ENCODE measurements around the gene TSC22D4.

Gene TSC22D4

DNA sequence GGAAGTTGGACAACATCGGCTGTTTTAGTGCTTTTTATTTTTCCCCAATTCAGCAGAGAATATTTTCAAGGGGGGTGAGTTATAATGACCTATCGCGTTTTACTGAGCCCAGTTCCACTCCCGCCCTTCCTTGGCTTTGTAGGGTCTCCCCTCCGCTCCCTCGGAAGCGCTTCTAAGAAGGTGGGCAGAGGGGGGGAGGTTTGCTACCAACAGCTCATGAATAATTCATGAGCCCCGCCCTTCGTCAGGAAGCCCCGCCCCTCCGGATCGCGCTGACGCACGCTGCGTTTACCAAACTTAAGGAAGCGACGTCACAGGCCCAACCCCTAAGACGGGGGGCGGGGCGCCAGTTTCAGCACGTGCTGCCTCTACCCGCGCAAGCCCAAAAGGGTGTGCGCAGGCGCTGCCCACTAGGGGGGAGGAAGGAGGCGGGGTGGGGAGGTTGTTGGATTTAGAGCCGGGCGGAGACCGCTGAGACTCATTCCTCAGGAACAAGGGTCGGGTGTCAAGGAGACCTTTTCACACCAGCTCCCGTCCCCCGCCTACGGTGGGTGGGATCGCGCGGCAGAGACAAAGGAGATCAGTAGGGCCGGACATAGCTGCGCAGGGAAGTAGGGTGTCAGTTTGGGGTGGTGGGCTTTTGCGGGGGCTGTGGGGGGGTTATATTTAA, 49.9 kb downstream of the TSC22D4 start:
- peak; percentile 100 for DNase-seq
- Mint-ChIP-seq H3K4me3 (peak overlapping the region; percentile 96), H3K27me3 (peaks cover 23% of the 10 kb centered on the region), H3K36me3 (peaks cover 42% of the 10 kb centered on the region), H3K9me3 (no peaks in the 10 kb centered on the region), H3K27ac (peak overlapping the region; percentile 100), H3K4me1 (peaks cover 48% of the 10 kb centered on the region)
- CTCF ChIA-PET = interaction anchor here (1.1 to 2.0 kb wide), 4 partner anchors 21 to 53 kb away, joined by 3 to 5 read pairs (median 3); no protein-coding TSS in a partner anchor

DNA sequence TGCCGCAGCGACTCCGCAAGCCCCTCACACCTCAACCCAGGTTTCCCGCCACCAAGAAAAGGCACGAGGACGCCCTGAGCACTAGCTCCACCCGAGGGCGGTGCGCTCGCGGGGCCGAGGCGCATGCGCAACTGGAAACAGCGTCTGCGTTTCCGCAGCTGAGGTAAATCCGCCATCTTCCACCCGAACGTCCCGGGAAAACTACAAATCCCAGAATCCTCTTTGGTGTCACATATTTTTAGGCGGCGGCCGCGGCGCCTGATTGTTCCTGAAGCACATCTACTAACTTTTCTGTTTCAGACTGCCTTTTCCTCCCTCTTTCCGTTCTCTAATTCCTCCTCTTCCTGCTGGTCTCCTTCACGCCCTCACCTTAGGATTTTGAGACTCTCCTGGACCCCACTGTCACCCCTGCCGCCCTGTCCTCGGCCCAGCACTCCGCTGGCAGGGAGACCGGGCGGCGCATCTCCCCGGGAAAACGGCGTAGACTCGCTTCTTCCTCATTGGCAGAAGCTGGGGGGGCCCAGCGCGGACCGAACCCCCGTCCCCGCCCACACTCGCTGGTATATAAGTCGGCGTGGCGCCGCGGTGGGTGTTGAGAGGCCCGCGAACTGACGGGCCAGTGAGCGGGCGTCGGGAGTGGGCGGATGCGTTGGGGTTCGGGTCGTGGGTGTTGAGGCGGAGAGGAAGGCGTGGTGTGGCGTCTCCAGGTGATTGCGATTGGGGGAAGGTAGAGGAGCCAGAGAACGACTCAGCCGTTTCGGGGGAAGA, 50.6 kb downstream of the TSC22D4 start, which contains the start of gene ZCWPW1:
Gene ZCWPW1, minus strand, starts transcription at position 505 of the 768 bp plus-strand sequence. CDS start 8,054 bp downstream, outside the sequence.
- Mint-ChIP-seq H3K27me3 (peaks cover 23% of the 10 kb centered on the region), H3K4me1 (peaks cover 41% of the 10 kb centered on the region), H3K9me3 (no peaks in the 10 kb centered on the region), H3K27ac (peak within 1 kb of the TSS; percentile 100), H3K4me3 (peak within 1 kb of the TSS; percentile 96), H3K36me3 (peaks cover 35% of the 10 kb centered on the region)
- CTCF ChIA-PET = interaction anchor here (0.8 to 2.0 kb wide), 3 partner anchors 20 to 54 kb away, joined by 3 to 5 read pairs (median 3); no protein-coding TSS in a partner anchor
- peak; percentile 97 for DNase-seq

DNA sequence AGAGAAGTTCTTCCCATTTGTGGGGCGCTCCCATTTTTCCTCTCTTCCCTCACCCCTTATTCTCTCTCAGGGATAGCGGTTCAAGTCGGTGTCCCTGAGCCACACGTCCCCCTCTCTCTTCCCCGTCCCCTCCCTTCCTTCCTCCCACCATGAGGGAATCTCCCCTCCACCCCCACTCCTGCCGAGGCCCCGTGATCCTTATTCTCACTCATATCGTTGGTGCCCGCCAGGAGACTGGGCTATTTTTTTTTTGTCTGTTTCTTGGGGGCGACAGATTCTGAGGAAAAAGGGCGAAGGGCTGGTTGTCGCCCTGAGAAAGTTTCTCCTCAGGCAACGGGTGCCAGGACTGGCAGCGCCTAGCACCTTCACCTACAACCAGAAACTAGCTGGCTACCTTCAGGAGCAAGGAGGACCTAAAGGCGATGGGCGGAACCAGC, 51.2 kb downstream of the TSC22D4 start:
- CTCF ChIA-PET = interaction anchor here (0.8 to 2.0 kb wide), 2 partner anchors 21 to 55 kb away, joined by 3 to 5 read pairs; no protein-coding TSS in a partner anchor
- H3K4me1 Mint-ChIP-seq = peaks cover 35% of the 10 kb centered on the region
- DNase-seq = no peak
- H3K27me3 Mint-ChIP-seq = peaks cover 23% of the 10 kb centered on the region
- H3K27ac Mint-ChIP-seq = peak overlapping the region; percentile 100
- H3K36me3 Mint-ChIP-seq = peaks cover 29% of the 10 kb centered on the region
- H3K4me3 Mint-ChIP-seq = no peak overlapping the region
- H3K9me3 Mint-ChIP-seq = no peaks in the 10 kb centered on the region

DNA sequence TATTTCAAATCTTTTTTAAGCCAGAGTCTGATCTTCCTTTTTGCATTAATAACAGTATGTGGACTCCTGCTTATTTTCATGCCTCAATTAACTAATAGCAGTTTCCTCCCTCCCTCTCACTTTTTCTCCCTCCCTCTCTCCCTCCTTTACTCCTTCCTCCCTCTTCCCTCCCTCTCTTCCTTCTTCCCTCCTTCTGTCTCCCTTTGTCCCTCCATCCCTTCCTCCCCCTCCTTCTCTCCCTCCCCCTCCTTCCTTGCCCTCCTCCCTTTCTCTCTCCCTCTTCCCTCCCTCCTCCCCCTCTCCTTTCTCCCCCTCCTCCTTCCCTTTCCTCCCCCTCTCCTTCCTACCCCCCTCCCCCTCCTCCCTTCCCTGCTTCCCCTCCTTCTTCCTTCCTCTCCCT, 52.5 kb downstream of the TSC22D4 start:
- Mint-ChIP-seq H3K9me3 (no peaks in the 10 kb centered on the region), H3K4me3 (no peak overlapping the region), H3K36me3 (peaks cover 19% of the 10 kb centered on the region), H3K27ac (no peak overlapping the region), H3K27me3 (peaks cover 23% of the 10 kb centered on the region), H3K4me1 (peaks cover 22% of the 10 kb centered on the region)
- CTCF ChIA-PET = no interaction called here
- DNase-seq = no peak

DNA sequence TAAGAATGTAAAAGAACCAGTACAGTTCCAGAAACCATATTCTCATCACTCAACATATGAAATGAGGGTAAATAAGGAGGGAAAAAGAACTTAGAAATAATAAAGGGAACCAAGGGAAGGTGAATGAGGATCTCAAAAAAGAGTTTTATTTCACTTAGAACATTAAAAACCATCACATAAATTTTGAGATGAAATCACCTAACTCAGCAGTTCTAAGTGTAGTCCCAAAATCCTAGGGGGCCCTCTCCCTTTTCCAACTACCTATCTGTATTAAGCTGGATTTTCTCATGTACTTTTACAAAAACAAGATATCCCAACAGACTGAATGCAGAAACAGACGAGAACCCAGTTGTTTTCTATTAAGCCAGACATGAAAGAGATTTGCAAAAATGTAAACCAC, 53.7 kb downstream of the TSC22D4 start:
- no peak for DNase-seq
- H3K9me3 Mint-ChIP-seq = no peaks in the 10 kb centered on the region
- CTCF ChIA-PET = interaction anchor here (0.7 kb wide), 1 partner anchor 10 kb away, joined by 3 read pairs; no protein-coding TSS in a partner anchor
- H3K27me3 Mint-ChIP-seq = peaks cover 23% of the 10 kb centered on the region
- peaks cover 10% of the 10 kb centered on the region for H3K4me1 Mint-ChIP-seq
- peaks cover 12% of the 10 kb centered on the region for H3K36me3 Mint-ChIP-seq
- H3K27ac Mint-ChIP-seq = no peak overlapping the region
- no peak overlapping the region for H3K4me3 Mint-ChIP-seq

DNA sequence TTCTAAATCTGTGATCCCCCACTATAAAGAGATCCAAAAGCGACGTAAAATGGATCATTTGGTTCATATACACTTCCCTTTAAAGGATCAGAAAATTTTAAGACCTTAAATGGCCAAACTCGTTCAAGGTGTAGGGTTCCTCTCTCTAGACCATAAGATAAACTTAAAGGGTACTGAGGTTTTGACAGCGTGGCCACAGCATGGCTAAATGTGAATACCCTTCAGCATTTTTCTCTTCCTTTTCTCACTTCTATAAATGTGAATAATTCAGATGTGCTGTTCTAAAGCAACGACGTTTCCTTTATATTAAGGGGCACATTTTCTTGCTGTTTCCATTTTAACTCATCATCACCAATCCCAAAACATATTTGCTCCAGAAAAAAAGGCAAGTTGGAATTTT, 55.7 kb downstream of the TSC22D4 start:
- H3K4me3 Mint-ChIP-seq = no peak overlapping the region
- peaks cover 6% of the 10 kb centered on the region for H3K4me1 Mint-ChIP-seq
- H3K27me3 Mint-ChIP-seq = peaks cover 14% of the 10 kb centered on the region
- no peaks in the 10 kb centered on the region for H3K9me3 Mint-ChIP-seq
- no peak for DNase-seq
- peaks cover 4% of the 10 kb centered on the region for H3K36me3 Mint-ChIP-seq
- no peak overlapping the region for H3K27ac Mint-ChIP-seq
- CTCF ChIA-PET = interaction anchor here (1.6 kb wide), 1 partner anchor 16 kb away, joined by 6 read pairs; no protein-coding TSS in a partner anchor

DNA sequence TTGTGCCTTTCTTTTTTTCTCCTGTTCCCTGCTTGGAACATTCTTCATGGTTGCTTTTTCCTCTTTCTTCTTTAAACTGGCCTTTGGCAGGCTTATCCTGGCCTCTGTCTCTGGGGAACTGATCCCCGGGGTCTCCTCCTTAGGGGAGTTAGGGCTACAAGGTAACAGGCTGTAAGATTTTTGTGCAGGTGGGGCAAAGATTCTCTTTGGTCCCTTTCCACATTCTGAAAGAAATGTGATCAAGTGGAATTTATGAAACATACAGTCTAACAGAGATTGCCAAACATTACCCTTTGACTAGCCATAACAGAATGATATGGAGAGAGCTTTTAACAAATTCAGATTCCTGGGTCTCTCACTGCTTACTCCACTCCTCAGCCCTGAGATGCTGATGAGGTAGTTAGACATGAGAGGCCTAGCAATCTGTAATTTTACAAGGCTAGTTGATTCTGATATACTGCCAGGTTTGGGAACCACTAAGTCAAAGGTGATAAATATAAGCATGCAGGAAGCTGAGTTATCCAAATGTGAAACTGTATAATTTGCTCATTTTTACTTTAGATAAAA, 59.3 kb downstream of the TSC22D4 start:
- Mint-ChIP-seq H3K27ac (no peak overlapping the region), H3K4me1 (peaks cover 2% of the 10 kb centered on the region), H3K9me3 (no peaks in the 10 kb centered on the region), H3K27me3 (peaks cover 5% of the 10 kb centered on the region), H3K36me3 (no peaks in the 10 kb centered on the region), H3K4me3 (no peak overlapping the region)
- no peak for DNase-seq
- CTCF ChIA-PET = interaction anchor here (2.6 kb wide), 1 partner anchor 12 kb away, joined by 6 read pairs; no protein-coding TSS in a partner anchor

DNA sequence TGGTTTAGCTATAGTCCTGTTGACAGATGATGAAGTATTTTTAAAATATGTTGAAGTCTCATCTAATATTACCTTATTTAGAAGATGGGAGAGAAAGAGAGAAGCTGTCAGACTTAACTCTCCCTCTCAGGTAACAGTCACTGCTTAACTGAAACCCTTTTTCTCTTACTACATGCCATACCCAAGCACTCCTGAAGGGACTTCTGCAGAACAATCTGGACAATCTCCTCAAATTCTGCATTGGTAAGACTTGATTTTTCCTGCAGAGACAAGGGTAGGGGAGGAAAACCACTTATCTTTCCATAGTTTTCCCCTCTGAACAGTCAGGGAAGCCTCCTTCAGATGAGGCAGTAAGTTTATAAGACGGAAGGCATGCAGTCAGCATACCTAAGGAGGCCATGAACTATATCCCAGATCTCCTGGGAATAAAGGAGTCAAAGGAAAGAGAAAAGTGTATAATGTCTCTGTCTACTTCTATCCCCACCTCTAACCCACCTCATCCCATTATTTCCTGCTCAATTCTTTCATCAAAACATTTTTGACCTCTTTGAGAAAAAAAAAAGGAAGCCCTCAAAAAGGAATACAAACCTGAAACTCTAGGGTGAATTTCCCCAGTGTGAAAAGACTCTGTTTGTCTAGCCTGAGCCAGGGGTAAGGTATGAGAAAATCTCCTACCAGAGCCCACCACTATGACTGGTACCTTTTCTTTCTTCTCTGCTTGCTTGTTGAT, 59.9 kb downstream of the TSC22D4 start:
- no peak overlapping the region for H3K4me3 Mint-ChIP-seq
- no peaks in the 10 kb centered on the region for H3K9me3 Mint-ChIP-seq
- no peak for DNase-seq

More for the DNA sequence above, 59.9 kb downstream of the TSC22D4 start:
- Mint-ChIP-seq H3K27me3 (peaks cover 5% of the 10 kb centered on the region), H3K27ac (no peak overlapping the region), H3K36me3 (no peaks in the 10 kb centered on the region), H3K4me1 (peaks cover 2% of the 10 kb centered on the region)
- CTCF ChIA-PET = interaction anchor here (2.6 kb wide), 1 partner anchor 11 kb away, joined by 6 read pairs; no protein-coding TSS in a partner anchor

Measured in activated naive CD4-positive, alpha-beta T cell treated with anti-CD3 and anti-CD28 coated beads, Interleukin-2, amount 10 ng/mL, durations not matched to agents 7 days and 5 days (primary cell).